ENCODE measurements around the gene MIEF2.

DNA sequence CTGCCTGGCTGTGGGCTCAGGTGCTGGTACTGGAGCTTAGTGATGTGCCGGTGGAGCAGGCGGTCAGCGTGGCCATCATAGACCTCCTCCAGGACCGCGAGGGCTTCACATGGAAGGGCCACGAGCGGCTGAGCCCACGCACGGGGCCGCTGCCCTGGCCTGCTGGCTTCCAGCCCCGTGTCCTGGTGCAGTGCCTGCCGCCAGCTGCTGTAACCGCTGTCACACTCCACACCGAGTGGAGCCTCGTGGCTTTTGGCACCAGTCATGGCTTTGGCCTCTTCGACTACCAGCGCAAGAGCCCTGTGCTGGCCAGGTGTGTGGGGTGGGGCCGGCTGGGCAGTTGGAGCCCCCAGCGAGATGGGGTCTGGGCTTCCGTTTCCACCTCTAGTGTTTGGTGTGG is 23.0 kb upstream of the MIEF2 start:
- TF ChIP-seq CBX3 (IDR thresholded peaks at IDR 0.05; ENCODE audit: borderline replicate concordance, low read depth) (no peak), HDAC6 (IDR thresholded peaks at IDR 0.05; ENCODE audit: unreplicated experiment) (no peak), RFX5 (IDR thresholded peaks at IDR 0.05; ENCODE audit: low read depth, low read length) (no peak), ZNF207 (IDR thresholded peaks at IDR 0.05; ENCODE audit: borderline replicate concordance) (no peak), ZNF622 (IDR thresholded peaks at IDR 0.05) (no peak), CEBPB (IDR thresholded peaks at IDR 0.05; ENCODE audit: borderline replicate concordance in 1 of 2, low read depth in 2 of 2, low read length in 2 of 2) (no peak), YY1 (IDR thresholded peaks at IDR 0.05; ENCODE audit: low read depth, low read length) (no peak)
- TF ChIP-seq, protein P1, sequence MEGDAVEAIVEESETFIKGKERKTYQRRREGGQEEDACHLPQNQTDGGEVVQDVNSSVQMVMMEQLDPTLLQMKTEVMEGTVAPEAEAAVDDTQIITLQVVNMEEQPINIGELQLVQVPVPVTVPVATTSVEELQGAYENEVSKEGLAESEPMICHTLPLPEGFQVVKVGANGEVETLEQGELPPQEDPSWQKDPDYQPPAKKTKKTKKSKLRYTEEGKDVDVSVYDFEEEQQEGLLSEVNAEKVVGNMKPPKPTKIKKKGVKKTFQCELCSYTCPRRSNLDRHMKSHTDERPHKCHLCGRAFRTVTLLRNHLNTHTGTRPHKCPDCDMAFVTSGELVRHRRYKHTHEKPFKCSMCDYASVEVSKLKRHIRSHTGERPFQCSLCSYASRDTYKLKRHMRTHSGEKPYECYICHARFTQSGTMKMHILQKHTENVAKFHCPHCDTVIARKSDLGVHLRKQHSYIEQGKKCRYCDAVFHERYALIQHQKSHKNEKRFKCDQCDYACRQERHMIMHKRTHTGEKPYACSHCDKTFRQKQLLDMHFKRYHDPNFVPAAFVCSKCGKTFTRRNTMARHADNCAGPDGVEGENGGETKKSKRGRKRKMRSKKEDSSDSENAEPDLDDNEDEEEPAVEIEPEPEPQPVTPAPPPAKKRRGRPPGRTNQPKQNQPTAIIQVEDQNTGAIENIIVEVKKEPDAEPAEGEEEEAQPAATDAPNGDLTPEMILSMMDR (IDR thresholded peaks at IDR 0.05 in 2 of 3, conservative IDR thresholded peaks at IDR 0.05 in 1 of 3; ENCODE audit: control insufficient read depth in 2 of 3, extremely low read depth in 1 of 3, insufficient read depth in 1 of 3, low read depth in 3 of 3, low read length in 3 of 3) = no peak

Data from GM12878 (cell line).